ENCODE measurements around the gene SF3B2.
A peak's percentile ranks its signal among the peaks of the same experiment; 100 is the strongest.
"Not testable (repeated sequence)": the region's sequence is repeated elsewhere in the genome, so short reads cannot be mapped to it uniquely, and the experiment has no call there.

The SF3B2 gene

DNA sequence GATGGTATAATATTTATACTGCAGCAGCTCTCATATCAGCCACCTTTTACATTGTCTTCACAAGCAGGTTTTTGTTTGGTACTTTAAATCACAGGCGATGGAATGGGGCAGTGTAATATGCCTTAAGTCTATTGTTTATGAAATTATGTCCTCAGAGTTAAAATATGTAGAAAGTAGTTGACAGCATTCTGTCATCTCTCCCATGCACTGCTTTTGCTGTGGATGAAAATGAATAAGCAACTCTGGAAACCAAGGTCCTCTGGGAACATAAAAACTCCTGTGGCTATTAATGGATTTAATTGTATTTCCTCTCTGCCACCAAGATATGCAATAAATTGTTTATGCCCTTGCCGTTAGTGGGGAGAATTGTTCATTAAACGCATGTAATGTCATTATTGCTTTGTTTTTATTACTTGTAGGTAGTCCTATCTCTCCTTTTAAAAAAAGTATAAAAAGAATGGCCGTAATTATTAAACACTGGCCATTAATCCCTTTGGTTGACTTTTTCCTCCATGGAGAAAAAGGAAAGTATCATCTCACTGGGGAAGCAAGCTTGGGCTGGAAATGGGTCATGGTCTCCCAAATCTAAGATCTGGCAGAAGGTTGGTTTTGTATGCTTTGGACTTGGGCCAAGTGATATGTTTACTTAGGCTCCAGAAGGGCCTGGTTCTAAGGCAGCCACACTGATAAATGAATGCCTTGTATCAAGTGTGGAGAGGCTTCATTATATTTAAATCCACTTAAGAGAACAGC lies 31.0 kb downstream of the SF3B2 start:
- DNase-seq (ENCODE audit: low read depth, low spot score), result no peak
- TF ChIP-seq FOXP2 (optimal IDR thresholded peaks at IDR 0.05; ENCODE audit: control extremely low read depth, extremely low read length, insufficient read depth) (no peak), POLR2AphosphoS5 (IDR thresholded peaks at IDR 0.05; ENCODE audit: borderline replicate concordance, low read depth, low read length) (no peak), EZH2 (IDR thresholded peaks at IDR 0.05) (no peak)

DNA sequence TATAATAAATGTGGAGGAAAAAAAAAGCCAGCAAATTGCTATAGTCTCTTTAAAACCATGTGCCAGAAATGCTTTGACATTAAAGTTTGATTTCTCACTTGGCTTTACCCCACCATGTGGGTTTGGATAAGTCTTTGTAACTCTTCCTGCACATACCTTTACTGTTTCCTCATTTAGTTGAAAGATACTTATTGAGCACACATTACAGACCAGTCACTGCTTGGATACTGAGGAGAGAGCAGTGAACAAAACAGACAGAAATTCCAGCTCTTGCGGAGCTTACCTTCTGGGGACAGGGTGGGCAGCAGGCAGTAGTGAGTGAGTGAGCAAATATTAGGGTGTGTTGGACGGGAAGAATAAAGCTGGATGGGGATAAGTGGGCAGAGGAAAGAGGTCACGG lies 31.6 kb downstream of the SF3B2 start:
- no peaks in the 10 kb centered on the region for H3K36me3 ChIP-seq (ENCODE audit: insufficient read depth, low read length)
- no peak overlapping the region for H3K9ac ChIP-seq (ENCODE audit: insufficient read length)
- no peak for TF ChIP-seq FOXP2 (optimal IDR thresholded peaks at IDR 0.05; ENCODE audit: control extremely low read depth, extremely low read length, insufficient read depth)
- no peak for TF ChIP-seq POLR2AphosphoS5 (IDR thresholded peaks at IDR 0.05; ENCODE audit: borderline replicate concordance, low read depth, low read length)
- TF ChIP-seq EZH2 (IDR thresholded peaks at IDR 0.05), result no peak
- no peak for DNase-seq (ENCODE audit: low read depth, low spot score)
- H3K9me3 ChIP-seq (ENCODE audit: low read depth, low read length), result no peaks in the 10 kb centered on the region
- no peak overlapping the region for H3K4me3 ChIP-seq
- H3K27ac ChIP-seq, result peak overlapping the region; percentile 28; the same call in 1 of the 2 replicates

More for the DNA sequence above, 31.0 kb downstream of the SF3B2 start:
- Histone ChIP-seq H3K27ac (no peak overlapping the region), H3K36me3 (ENCODE audit: insufficient read depth, low read length) (no peaks in the 10 kb centered on the region), H3K4me3 (no peak overlapping the region), H3K9ac (ENCODE audit: insufficient read length) (no peak overlapping the region), H3K9me3 (ENCODE audit: low read depth, low read length) (no peaks in the 10 kb centered on the region)

DNA sequence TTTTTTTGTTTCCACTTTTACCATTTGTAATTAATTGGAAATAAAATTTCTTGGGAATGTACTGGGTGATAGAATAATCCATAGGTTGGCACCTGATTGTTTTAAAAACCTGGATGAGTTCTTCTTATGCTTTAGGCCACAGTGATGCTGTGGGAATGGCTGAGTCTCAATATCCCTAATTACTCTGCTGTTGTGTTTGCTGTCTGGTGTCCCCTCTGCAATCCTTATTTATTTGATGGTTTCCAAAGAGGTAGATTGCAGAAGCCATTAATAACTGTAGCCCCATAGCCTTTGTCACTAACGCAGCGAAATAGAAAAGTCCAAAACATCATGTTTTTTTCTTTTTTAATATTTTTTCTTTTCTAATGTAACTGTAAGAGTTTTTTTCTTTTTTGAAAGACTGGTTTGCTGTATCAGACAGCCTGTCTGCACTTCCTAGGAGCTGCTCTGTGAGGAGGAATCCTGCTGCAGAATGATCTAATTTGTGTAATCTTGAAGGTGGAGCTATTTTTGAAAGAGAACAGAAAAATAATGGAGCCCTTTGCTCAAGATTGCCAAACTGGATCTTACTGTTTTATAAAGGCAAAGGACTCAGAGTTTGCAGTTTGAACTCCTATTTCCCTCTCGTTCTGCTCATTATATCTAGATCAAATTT lies 32.8 kb downstream of the SF3B2 start:
- Histone ChIP-seq H3K27ac (peak overlapping the region; percentile 18; the same call in 1 of the 2 replicates), H3K36me3 (ENCODE audit: insufficient read depth, low read length) (no peaks in the 10 kb centered on the region), H3K9ac (ENCODE audit: insufficient read length) (no peak overlapping the region), H3K9me3 (ENCODE audit: low read depth, low read length) (no peaks in the 10 kb centered on the region), H3K4me3 (no peak overlapping the region)
- TF ChIP-seq EZH2 (IDR thresholded peaks at IDR 0.05) (no peak), FOXP2 (optimal IDR thresholded peaks at IDR 0.05; ENCODE audit: control extremely low read depth, extremely low read length, insufficient read depth) (no peak), POLR2AphosphoS5 (IDR thresholded peaks at IDR 0.05; ENCODE audit: borderline replicate concordance, low read depth, low read length) (no peak)
- no peak for DNase-seq (ENCODE audit: low read depth, low spot score)

DNA sequence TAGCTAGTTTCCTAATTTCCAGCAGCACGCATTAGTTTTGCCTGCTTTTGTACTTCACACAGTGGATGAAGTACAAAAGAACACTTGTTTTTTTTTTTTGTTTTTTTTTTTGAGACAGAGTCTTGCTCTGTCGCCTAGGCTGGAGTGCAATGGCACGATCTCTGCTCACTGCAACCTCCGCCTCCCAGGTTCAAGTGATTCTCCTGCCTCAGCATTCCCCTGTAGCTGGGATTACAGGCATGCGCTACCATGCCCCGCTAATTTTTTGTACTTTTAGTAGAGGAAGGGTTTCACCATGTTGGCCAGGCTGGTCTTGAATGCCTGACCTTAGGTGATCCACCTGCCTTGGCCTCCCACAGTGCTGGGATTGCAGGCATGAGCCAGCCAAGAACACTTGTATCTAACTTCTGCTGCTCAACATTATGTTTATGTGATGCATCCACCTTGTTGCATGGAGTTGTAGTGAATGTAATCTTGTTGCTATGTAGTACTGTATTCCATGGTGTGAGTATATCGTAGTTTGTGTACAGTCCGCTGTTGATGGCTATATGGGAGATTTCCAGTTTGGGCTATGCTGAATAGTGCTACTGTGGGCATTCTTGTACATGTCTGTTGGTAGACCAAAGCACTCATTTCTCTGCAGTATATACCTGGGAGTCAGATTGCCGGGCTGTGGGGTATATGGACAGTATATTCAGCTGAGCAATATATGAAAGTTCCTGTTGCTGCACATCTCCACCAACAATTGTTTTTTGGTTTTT lies 35.2 kb downstream of the SF3B2 start:
- no peak for TF ChIP-seq POLR2AphosphoS5 (IDR thresholded peaks at IDR 0.05; ENCODE audit: borderline replicate concordance, low read depth, low read length)
- TF ChIP-seq EZH2 (IDR thresholded peaks at IDR 0.05), result no peak
- no peak for TF ChIP-seq FOXP2 (optimal IDR thresholded peaks at IDR 0.05; ENCODE audit: control extremely low read depth, extremely low read length, insufficient read depth)
- no peak for DNase-seq (ENCODE audit: low read depth, low spot score)
- Histone ChIP-seq H3K9me3 (ENCODE audit: low read depth, low read length) (no peaks in the 10 kb centered on the region), H3K27ac (no peak overlapping the region), H3K9ac (ENCODE audit: insufficient read length) (no peak overlapping the region), H3K4me3 (no peak overlapping the region), H3K36me3 (ENCODE audit: insufficient read depth, low read length) (no peaks in the 10 kb centered on the region)

DNA sequence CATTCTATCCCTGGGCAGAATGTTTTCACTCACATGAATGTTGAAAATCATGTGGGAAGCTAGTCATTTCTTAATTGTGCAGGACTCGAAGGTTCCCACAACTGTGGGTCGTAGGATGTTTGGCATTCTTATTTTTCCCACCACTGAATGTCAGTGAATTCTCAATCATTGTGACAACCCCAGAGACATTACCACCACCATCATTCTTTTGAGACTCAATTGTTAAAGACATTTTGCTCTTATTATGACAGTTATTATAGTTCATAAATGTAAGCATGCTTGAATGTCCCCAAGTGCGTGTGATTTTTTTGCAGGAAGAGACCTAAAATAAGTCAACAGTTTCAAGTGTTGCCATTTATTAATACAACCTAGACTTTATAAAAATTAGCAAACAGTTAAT lies 36.9 kb downstream of the SF3B2 start:
- TF ChIP-seq FOXP2 (optimal IDR thresholded peaks at IDR 0.05; ENCODE audit: control extremely low read depth, extremely low read length, insufficient read depth), result no peak
- no peak for TF ChIP-seq EZH2 (IDR thresholded peaks at IDR 0.05)
- no peak for TF ChIP-seq POLR2AphosphoS5 (IDR thresholded peaks at IDR 0.05; ENCODE audit: borderline replicate concordance, low read depth, low read length)
- no peaks in the 10 kb centered on the region for H3K9me3 ChIP-seq (ENCODE audit: low read depth, low read length)
- H3K36me3 ChIP-seq (ENCODE audit: insufficient read depth, low read length), result no peaks in the 10 kb centered on the region
- H3K4me3 ChIP-seq, result no peak overlapping the region
- H3K27ac ChIP-seq, result no peak overlapping the region
- no peak overlapping the region for H3K9ac ChIP-seq (ENCODE audit: insufficient read length)
- no peak for DNase-seq (ENCODE audit: low read depth, low spot score)

DNA sequence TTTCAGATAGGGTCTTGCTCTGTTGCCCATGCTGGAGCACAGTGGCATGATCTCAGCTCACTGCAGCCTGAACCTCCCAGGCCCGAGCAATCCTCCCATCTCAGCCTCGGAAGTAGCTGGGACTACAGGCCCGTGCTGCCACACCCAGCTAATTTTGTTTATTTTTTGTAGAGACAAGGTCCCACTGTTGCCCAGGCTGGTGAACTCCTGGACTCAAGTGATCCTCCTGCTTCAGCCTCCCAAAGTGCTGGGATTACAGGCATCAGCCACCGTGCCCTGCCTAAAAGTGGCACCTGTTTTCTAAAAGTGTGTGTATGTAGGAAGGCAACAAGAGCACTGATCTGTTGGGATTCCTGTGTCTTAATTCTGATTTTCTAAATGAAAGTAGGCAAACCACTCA lies 38.1 kb downstream of the SF3B2 start:
- DNase-seq (ENCODE audit: low read depth, low spot score), result no peak
- Histone ChIP-seq H3K9ac (ENCODE audit: insufficient read length) (no peak overlapping the region), H3K27ac (no peak overlapping the region), H3K9me3 (ENCODE audit: low read depth, low read length) (no peaks in the 10 kb centered on the region), H3K36me3 (ENCODE audit: insufficient read depth, low read length) (no peaks in the 10 kb centered on the region), H3K4me3 (no peak overlapping the region)
- TF ChIP-seq FOXP2 (optimal IDR thresholded peaks at IDR 0.05; ENCODE audit: control extremely low read depth, extremely low read length, insufficient read depth) (no peak), POLR2AphosphoS5 (IDR thresholded peaks at IDR 0.05; ENCODE audit: borderline replicate concordance, low read depth, low read length) (no peak), EZH2 (IDR thresholded peaks at IDR 0.05) (no peak)

DNA sequence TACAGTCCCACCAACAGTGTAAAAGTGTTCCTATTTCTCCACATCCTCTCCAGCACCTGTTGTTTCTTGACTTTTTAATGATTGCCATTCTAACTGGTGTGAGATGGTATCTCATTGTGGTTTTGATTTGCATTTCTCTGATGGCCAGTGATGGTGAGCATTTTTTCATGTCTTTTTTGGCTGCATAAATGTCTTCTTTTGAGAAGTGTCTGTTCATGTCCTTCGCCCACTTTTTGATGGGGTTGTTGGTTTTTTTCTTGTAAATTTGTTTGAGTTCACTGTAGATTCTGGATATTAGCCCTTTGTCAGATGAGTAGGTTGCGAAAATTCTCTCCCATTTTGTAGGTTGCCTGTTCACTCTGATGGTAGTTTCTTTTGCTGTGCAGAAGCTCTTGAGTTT lies 40.0 kb downstream of the SF3B2 start:
- DNase-seq (ENCODE audit: low read depth, low spot score); H3K36me3 ChIP-seq (ENCODE audit: insufficient read depth, low read length); H3K9me3 ChIP-seq (ENCODE audit: low read depth, low read length); H3K4me3 ChIP-seq; H3K9ac ChIP-seq (ENCODE audit: insufficient read length); H3K27ac ChIP-seq: not testable (repeated sequence)

DNA sequence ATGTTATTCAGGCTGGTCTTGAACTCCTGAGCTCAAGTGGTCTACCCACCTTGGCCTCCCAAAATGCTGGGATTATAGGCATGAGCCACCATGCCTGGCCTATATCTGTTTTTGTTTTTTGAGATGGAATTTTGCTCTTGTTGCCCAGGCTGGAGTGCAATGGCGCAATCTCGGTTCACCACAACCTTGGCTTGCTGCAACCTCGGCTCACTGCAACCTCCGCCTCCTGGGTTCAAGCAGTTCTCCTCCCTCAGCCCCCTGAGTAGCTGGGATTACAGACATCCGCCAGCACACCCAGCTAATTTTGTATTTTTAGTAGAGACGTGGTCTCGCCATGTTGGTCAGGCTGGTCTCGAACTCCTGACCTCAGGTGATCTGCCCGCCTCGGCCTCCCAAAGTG lies 47.6 kb downstream of the SF3B2 start:
- H3K4me3 ChIP-seq; H3K9me3 ChIP-seq (ENCODE audit: low read depth, low read length); H3K36me3 ChIP-seq (ENCODE audit: insufficient read depth, low read length); H3K9ac ChIP-seq (ENCODE audit: insufficient read length); DNase-seq (ENCODE audit: low read depth, low spot score); H3K27ac ChIP-seq: not testable (repeated sequence)

All from SK-N-MC (cell line).